ENCODE measurements around the gene RDM1.
"Not testable (repeated sequence)": the region's sequence is repeated elsewhere in the genome, so short reads cannot be mapped to it uniquely, and the experiment has no call there.

The RDM1 gene

DNA sequence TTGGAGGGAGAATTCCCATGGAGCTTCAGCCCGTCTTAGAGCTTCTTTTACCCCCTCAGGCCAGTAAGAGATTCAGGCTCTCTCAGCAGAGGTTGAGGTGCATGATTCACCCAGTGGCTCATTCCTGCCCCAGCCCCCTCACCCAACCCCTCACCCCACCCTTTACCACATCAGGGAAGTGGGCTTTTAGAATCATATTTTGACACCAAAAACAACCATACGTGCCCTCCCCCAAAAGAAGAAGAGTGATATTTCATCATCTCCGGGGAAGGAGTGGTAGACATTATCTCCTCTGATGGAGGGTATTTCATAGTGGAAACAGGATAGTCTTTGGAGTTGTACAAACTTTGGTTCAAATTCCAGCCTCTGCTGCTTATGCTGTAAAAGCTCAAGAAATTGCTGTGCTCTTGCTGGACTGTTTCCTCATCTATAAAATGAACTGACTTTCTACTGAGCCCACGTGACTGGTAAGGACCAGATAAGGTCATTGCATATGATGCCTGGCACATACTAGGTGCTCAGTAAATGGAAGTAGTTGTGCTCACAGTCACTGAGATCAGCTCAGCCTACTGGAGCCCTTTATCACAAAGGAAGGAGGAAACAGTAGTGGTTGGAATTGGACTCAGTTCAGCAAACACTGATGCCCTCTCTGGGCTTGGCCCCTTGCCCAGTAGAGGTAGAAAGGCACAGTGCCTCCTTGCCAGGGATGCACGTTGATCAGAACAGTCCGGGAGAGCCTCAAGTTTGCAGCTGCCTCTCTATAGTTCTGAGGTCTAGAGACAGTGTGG is 32.1 kb downstream of the RDM1 start:
- Mint-ChIP-seq H3K4me3 (no peak overlapping the region), H3K36me3 (no peaks in the 10 kb centered on the region), H3K9me3 (no peaks in the 10 kb centered on the region), H3K27me3 (peaks cover 4 to 7% of the 10 kb centered on the region in 2 donors), H3K4me1 (peaks cover 2 to 7% of the 10 kb centered on the region in 2 donors), H3K27ac (no peak overlapping the region)
- DNase-seq (no peak), ATAC-seq (replicated peaks) (no peak)

DNA sequence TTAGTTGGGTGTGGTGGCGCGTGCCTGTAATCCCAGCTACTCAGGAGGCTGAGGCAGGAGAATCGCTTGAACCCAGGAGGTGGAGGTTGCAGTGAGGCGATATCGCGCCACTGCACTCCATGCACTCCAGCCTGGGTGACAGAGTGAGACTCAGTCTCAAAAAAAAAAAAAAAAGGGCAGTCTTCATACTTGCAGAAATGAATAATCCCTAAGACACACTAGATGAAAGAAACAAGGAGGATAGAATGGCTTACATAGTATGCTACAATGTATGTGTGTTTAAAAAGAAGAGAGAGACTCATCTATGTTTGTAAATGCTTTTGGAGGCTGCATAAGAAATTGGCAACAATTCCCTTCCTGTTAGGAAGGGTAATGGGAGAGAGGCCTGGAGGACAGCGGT is 32.8 kb downstream of the RDM1 start:
- H3K9me3 Mint-ChIP-seq; H3K36me3 Mint-ChIP-seq; ATAC-seq (replicated peaks); H3K27ac Mint-ChIP-seq; H3K27me3 Mint-ChIP-seq; DNase-seq; H3K4me3 Mint-ChIP-seq; H3K4me1 Mint-ChIP-seq: not testable (repeated sequence)

DNA sequence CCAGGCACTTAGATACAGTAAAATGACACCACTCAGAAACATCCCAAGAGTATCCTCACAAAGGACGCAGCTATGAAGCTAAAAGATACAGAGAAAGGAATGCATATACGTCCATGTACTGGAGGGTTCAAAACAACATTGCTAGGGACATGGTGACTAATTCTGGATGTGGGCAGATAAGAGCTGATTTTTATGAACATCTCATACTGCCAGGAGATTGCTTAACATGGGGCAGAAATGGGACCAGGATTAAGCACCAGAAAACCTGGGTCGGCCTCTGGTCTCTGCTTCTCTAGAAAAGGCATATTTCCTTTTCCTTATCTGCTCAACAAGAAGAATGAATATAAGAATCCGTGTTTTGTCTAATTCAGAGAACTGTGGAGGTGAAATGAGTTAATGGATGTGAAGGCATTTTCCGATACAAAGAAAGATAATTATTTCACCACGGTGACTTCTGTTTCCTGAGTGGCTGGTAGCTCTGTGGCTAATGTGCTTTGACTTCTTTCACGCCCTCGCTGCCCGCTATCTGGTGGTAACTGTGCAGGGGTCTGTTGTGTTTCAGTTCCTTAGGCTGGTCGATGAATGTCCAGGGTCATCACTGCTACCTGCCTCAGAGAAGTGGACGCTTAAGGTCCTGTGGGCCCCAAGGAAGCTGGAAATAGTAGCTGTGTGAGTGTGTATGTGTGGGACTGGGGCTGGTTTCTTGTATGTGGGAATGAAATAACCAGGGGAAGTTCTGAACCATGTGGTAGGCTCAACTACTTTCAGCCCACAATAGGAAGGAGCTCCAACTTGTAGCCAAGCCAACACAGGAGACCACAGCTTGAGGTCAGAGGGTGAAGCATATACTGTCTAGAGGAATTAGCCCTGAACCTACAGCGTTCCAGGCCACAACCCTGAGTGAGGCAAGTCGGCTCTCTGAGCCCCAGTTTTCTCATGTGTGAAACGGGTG is 34.7 kb downstream of the RDM1 start:
- peaks cover 4 to 7% of the 10 kb centered on the region in 2 donors for H3K27me3 Mint-ChIP-seq
- peaks cover 6 to 13% of the 10 kb centered on the region in 2 donors for H3K4me1 Mint-ChIP-seq

DNA sequence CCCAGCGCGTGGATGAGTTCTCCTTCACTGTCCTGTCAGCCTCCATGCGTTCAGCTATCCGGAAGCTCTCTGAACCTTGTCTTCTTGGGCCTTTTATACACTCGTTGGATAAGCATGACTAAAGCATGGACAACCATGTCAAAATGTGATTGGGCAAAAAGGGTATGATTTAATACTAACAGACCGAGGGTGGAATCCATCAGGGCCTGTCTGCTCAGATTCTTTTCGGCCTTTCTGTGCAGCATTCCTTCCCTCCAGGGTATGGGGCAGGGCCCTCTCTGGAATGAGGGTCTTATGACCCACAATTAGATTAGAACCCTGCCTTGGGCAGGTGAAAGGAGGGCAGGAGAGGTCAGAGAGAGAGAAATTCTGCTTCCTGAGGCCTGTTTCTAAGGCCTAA is 36.4 kb downstream of the RDM1 start:
- Mint-ChIP-seq H3K27ac (no peak overlapping the region), H3K27me3 (peaks cover 4 to 7% of the 10 kb centered on the region in 2 donors), H3K4me3 (no peak overlapping the region), H3K4me1 (peaks cover 6 to 13% of the 10 kb centered on the region in 2 donors), H3K36me3 (peaks cover 0 to 2% of the 10 kb centered on the region in 2 donors), H3K9me3 (no peaks in the 10 kb centered on the region)
- DNase-seq (no peak), ATAC-seq (replicated peaks) (no peak)

More for the DNA sequence above, 34.7 kb downstream of the RDM1 start:
- ATAC-seq (replicated peaks) (peak; percentile 81), DNase-seq (no peak)
- Mint-ChIP-seq H3K36me3 (peaks cover 0 to 2% of the 10 kb centered on the region in 2 donors), H3K27ac (no peak overlapping the region), H3K4me3 (no peak overlapping the region), H3K9me3 (no peaks in the 10 kb centered on the region)

DNA sequence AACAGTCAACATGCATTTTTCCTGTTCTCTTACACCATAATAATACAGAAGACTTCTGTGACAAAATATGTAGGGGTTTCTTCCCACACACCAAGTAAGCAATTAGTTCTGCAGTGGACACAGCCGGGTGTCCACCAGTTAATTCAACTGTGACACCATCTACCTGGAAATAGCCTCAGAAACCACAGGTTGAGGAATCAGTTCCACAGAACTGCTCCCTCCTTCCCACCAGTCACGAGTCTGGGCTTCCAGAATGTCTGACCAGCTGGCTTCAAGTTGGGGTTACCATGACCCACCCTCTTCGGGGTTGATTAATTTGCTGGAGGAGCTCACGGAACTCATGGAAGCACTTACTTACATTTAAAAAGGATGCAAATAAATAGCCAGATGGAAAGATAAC is 36.8 kb downstream of the RDM1 start:
- Mint-ChIP-seq H3K36me3 (peaks cover 0 to 2% of the 10 kb centered on the region in 2 donors), H3K4me3 (no peak overlapping the region), H3K27ac (no peak overlapping the region), H3K9me3 (no peaks in the 10 kb centered on the region), H3K27me3 (peaks cover 4% of the 10 kb centered on the region in 2 donors), H3K4me1 (peaks cover 6 to 13% of the 10 kb centered on the region in 2 donors)
- DNase-seq, result no peak
- ATAC-seq (replicated peaks), result no peak

DNA sequence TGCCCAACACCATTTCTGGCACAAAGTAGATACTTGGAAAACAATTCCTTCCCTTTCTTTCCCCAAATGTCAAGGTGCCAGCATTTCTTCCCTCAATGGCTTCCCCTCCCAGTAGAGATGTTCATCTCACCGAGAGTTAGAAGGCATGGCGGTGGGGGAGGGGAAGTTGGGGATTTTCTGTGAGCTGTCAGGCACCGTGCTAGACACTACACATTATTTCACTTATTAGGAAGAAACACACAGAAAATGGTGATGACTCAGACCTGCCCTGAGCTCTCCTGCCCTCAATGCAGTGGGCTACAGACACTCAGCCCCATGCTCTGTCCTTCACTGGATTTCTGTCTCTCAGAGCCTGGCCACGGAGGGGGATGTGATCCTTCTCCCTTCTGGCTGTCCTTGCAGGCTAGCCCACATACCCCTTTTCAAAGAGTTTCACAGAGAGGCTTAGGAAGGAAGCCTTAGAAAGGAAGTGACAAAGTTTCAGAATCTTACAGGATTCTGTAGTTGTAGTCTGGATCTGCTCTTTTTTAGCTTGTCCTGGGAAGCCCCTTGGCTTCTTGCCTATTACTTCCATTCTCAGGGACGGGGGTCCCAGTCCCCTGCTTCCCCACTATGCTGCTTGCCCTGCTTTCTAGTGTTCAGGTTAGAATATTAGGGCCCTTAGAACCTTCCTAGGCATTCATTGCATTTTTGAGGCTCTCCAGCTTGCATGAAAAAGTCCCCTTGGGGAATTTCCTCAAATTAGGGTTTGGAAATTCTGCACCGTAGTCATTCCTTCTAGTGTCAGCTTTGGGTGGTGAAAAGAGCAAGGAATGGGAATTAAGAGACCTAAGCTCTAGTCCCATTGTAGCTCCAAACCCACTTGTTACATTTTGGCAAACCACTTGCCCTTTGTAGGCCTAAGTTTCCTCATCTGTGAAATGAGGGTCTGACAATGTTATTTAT is 38.2 kb downstream of the RDM1 start:
- H3K4me1 Mint-ChIP-seq, result peaks cover 6 to 13% of the 10 kb centered on the region in 2 donors
- no peak overlapping the region for H3K4me3 Mint-ChIP-seq
- peak; percentile 49 to 77 for ATAC-seq (replicated peaks)

DNA sequence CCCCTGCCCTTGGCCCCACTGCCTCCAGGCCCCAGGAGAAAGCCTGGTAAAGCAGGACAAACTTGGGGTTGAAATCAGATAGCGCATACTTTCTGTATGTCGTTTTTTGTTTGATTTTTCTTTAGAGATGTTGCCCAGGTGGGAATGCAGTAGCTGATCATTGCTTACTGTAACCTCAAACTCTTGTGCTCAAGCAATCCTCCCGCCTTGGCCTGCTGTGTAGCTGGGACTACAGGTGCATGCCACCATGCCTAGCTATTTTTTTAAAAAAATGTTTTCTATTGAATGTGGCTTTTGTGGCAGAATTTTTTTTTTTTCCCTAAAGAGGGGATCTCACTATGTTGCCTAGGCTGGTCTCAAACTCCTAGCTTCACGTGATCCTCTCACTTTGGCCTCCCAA is 39.3 kb downstream of the RDM1 start:
- H3K36me3 Mint-ChIP-seq, result peaks cover 0 to 2% of the 10 kb centered on the region in 2 donors
- no peaks in the 10 kb centered on the region for H3K9me3 Mint-ChIP-seq
- no peak overlapping the region for H3K4me3 Mint-ChIP-seq
- DNase-seq, result no peak
- peaks cover 6 to 12% of the 10 kb centered on the region in 2 donors for H3K4me1 Mint-ChIP-seq
- no peak for ATAC-seq (replicated peaks)
- H3K27ac Mint-ChIP-seq, result no peak overlapping the region
- peaks cover 3 to 4% of the 10 kb centered on the region in 2 donors for H3K27me3 Mint-ChIP-seq

More for the DNA sequence above, 38.2 kb downstream of the RDM1 start:
- Mint-ChIP-seq H3K27ac (no peak overlapping the region), H3K36me3 (peaks cover 0 to 2% of the 10 kb centered on the region in 2 donors), H3K9me3 (no peaks in the 10 kb centered on the region), H3K27me3 (peaks cover 3 to 4% of the 10 kb centered on the region in 2 donors)
- DNase-seq, result no peak

DNA sequence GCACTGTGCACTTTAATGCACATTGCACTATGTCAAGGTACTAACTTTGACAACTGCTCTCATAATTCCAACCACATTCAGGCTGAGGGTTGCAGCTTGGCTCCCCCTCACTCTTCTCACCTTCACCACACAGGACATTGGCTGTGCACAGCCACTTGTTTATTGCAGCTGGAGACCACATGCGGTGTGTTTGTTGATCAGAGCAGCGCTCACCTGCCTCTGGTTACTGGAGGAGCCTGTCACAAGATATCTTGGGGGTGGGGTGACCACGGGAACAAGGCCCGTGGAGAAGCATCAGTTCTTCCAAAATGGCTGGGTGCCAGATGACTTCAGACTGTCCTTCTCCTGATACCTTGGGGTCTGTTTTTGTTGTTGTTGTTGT is 39.8 kb downstream of the RDM1 start:
- Mint-ChIP-seq H3K27ac (no peak overlapping the region), H3K4me1 (peaks cover 4 to 7% of the 10 kb centered on the region in 2 donors), H3K36me3 (peaks cover 0 to 2% of the 10 kb centered on the region in 2 donors), H3K9me3 (no peaks in the 10 kb centered on the region), H3K27me3 (peaks cover 0 to under 1% of the 10 kb centered on the region in 2 donors), H3K4me3 (no peak overlapping the region)
- DNase-seq, result no peak
- ATAC-seq (replicated peaks), result no peak

DNA sequence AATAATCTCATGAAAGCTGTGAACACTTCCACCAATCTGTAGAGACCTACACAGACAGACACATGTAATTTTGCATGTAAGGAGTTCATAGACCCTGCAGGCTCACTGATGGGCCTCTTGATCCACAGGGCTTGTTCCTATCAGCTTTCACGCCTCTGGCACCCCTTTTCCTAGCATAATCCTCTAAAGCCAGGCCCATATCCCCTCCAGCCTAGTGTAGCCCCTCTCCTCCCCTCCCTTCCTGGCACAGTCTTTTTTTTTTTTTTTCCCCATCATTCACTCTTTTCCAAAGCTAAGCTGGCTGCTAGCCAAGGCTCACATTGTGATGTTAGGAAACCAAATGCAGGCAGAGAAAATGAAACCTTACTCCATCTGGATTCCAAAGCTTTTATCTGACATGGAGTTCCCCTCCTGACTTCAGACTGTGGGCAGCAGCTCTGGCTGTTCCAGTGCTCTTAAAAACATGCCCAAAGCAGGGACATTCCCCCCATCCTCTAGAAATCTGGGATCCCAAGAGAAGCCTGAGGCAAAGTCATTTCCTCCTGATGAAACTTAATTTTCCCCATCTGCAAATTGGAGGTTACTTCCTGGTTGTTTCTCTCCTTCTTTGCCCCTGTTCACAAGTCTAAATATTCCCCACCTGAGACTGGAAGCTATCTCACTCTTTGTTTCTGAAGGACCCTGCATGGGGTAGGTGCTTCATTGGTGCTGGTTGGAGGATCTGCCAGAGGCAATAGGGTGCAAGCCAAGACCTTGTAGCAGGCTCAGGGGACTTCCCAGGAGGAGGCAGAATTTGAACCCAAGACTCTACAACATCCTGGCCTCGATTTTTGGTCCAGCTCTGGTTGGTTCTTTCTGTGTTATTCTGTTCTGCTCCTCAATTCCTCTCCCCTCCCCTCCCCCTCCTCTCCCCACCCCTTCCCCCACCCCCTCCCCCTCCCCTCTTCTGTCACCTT is 40.5 kb downstream of the RDM1 start:
- peaks cover 4 to 6% of the 10 kb centered on the region in 2 donors for H3K4me1 Mint-ChIP-seq
- H3K27ac Mint-ChIP-seq, result no peak overlapping the region
- H3K36me3 Mint-ChIP-seq, result peaks cover 0 to 2% of the 10 kb centered on the region in 2 donors
- no peaks in the 10 kb centered on the region for H3K27me3 Mint-ChIP-seq
- H3K4me3 Mint-ChIP-seq, result no peak overlapping the region
- ATAC-seq (replicated peaks) (no peak), DNase-seq (no peak)
- H3K9me3 Mint-ChIP-seq, result no peaks in the 10 kb centered on the region

DNA sequence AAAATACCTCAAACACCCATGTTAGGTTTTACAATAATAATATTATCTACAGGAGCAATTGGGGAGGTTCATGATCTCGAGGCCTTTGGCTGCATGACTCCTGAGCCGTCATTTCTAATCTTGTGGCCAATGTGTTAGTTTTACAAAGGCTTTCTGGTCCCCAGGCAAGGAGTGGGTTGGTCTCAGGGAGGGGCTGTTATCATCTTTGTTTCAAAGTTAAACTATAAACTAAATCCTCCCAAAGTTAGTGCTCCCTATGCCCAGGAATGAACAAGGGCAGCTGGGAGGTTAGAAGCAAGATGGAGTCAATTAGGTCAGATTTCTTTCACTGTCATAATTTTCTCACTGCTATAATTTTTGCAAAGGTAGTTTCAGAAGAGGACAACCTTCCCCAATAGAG is 41.3 kb downstream of the RDM1 start:
- Mint-ChIP-seq H3K9me3 (no peaks in the 10 kb centered on the region), H3K27me3 (no peaks in the 10 kb centered on the region), H3K27ac (no peak overlapping the region), H3K36me3 (peaks cover 0 to 2% of the 10 kb centered on the region in 2 donors), H3K4me3 (no peak overlapping the region), H3K4me1 (peaks cover 4 to 6% of the 10 kb centered on the region in 2 donors)
- no peak for DNase-seq
- no peak for ATAC-seq (replicated peaks)

DNA sequence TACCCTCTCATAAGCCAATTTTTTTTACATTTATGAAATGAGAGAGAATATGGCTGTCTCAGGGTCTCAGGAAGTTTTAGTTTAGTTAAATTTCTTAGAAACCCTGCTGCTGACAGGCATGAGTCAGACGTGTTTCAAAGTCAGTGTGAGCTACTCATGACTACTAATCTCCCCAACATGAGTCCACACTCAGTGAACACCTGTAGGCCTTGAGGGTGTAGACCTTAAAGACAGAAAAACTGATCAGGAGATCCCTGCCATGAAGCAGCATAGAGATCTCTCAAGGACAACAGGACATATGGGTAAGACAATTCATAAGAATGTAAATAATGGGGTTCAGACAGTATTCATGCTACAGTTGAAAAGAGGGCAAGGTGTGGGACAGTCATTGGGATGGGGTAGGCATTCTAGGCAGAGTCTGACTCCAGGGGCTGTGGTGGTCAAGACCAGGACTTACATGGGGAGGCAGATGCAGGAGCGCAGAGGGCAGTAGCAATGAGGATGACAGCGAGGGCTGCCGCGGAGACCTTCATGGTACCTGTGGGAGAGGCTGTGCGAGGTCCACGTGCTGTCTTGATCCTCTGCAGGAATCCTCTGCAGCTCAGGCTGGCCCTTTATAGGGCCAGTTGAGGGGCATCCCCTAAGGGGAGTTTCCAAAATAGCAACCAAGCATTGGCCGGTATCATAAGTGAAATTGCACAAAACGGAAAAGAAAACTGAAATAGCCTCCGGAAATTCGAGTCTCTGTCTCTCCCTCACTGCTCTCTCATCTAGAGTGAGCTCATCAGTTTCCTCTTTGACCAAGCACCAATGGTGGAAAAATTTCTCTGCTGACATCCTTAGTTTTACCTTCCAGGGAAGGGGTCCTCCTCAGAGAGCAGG is 50.6 kb downstream of the RDM1 start, which contains the start of gene CCL5:
Gene CCL5 (minus strand): TSS at position 588 of the 882 bp plus-strand sequence.
- Mint-ChIP-seq H3K27me3 (no peaks in the 10 kb centered on the region), H3K4me3 (peak within 1 kb of the TSS; percentile 15 to 40), H3K36me3 (peaks cover 0 to 3% of the 10 kb centered on the region in 2 donors), H3K4me1 (peaks cover 15 to 17% of the 10 kb centered on the region in 2 donors), H3K27ac (peak within 1 kb of the TSS; percentile 69), H3K9me3 (no peaks in the 10 kb centered on the region)
- ATAC-seq (replicated peaks), result peak; percentile 81 to 92
- DNase-seq, result peak; percentile 39

DNA sequence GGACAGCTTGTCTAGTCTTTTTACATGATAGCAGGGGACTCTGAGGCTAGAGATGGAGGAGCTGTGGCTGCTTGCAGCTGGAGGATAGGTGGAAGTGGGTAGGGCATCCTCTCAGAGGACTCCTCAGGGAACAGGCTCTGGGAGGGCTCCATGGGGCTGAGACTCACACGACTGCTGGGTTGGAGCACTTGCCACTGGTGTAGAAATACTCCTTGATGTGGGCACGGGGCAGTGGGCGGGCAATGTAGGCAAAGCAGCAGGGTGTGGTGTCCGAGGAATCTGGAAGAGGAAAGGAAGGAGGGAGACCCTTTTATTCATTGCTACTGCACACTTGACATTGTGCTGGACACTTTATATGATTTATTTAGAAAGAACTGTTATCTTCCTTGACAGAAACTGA is 52.2 kb downstream of the RDM1 start:
- H3K9me3 Mint-ChIP-seq, result no peaks in the 10 kb centered on the region
- no peak for ATAC-seq (replicated peaks)
- no peak overlapping the region for H3K27ac Mint-ChIP-seq
- H3K36me3 Mint-ChIP-seq, result peaks cover 0 to 3% of the 10 kb centered on the region in 2 donors
- no peak for DNase-seq
- no peak overlapping the region for H3K4me3 Mint-ChIP-seq
- H3K4me1 Mint-ChIP-seq, result peaks cover 15 to 17% of the 10 kb centered on the region in 2 donors
- no peaks in the 10 kb centered on the region for H3K27me3 Mint-ChIP-seq

All from stimulated activated naive B cell treated with anti-CD40 and anti-IgM and Interleukin-4, amounts not matched to agents 10 μg/mL and 1 μg/mL and 100 μg/mL, for 72 hours (primary cell).